Hepatocyte (in vitro differentiated cells): Measurements from ENCODE around the gene SPDYE16.
"Not testable (repeated sequence)": the region's sequence is repeated elsewhere in the genome, so short reads cannot be mapped to it uniquely, and the experiment has no call there.

Experiments used
- CTCF ChIP-seq: fragments of 200-600 bp; sonication (generic); IDR thresholded peaks from 2 replicates; pipeline ENCODE4 v1.5.1; 2016; ENCODE audit warnings: antibody characterized with exemption, mild to moderate bottlenecking; ENCODE audit not compliant: poor library complexity
- EZH2phosphoT487 ChIP-seq: fragments of 200-600 bp; sonication (generic); IDR thresholded peaks from one replicate; pipeline ENCODE4 v1.6.1; 2018; ENCODE audit warnings: antibody characterized with exemption, mild to moderate bottlenecking, low read depth, moderate library complexity; ENCODE audit not compliant: unreplicated experiment, severe bottlenecking

GRCh38 chr7:76531643-76532042 lies 11.5 kb downstream of the SPDYE16 start:
- TF ChIP-seq CTCF, EZH2phosphoT487: not testable (repeated sequence)
